HepG2 (cell line): ENCODE measurements around the gene PRRT2. TPM values are rescaled to one million over a fixed set of nuclear protein-coding genes. Genes with fewer than 3 reads are reported as not detected.

Source experiments
- ATAC-seq: fragments of 200-7000 bp; cut with Tn5 transposase; 3 replicates; pipeline ENCODE4 v1.9.1; 2020; ENCODE audit warnings: mild to moderate bottlenecking, moderate library complexity
- BruUV-seq: library from RNA; stranded (reverse); fragments of 400-500 nt; replicated peaks from 2 replicates; lab custom pipeline; 2021; lab: Mats Ljungman, UMichigan
- CTCF ChIA-PET: fragments of 300-600 bp; formaldehyde crosslinking; extraction: SDS; loops from one replicate; lab custom pipeline; 2021; ENCODE audit warnings: low total read pairs, inconsistent platforms, low intra/inter-chr PET ratio; lab: Yijun Ruan, JAX
- POLR2A ChIA-PET: fragments of 350-600 bp; sonication (Branson Sonifier 250); formaldehyde crosslinking; loops from one replicate; lab custom pipeline; 2020; ENCODE audit warnings: antibody characterized with exemption, inconsistent platforms; lab: Yijun Ruan, JAX
- DNase-seq: peaks from one replicate; pipeline ENCODE4 v3.0.0-alpha.2; 2015; ENCODE audit warnings: low spot score
- FAIRE-seq: peaks from 3 replicates; lab custom pipeline; 2011; peaks lifted over from hg19 to GRCh38; lab: Jason Lieb, UNC
- H2AFZ ChIP-seq: one replicate; pipeline ENCODE4 v1.6.1; 2011; ENCODE audit warnings: low read length, inconsistent platforms
- H3K27ac ChIP-seq: fragments of 300-600 bp; 3 replicates; pipeline ENCODE4 v1.8.0; 2011; ENCODE audit warnings: mixed run types, mild to moderate bottlenecking, mixed read lengths, low read length, inconsistent platforms; ENCODE audit not compliant: insufficient read depth; ENCODE audit errors: extremely low read length
- H3K27me3 ChIP-seq, 2 experiments: fragments of 200-600 bp in 1 of 2; 2 replicates in 1 of 2; 3 replicates in 1 of 2; pipeline versions ENCODE4 v1.6.0 to v1.8.0; 2011; ENCODE audit warnings: low read length in 2 of 2, mild to moderate bottlenecking in 2 of 2, moderate library complexity in 2 of 2, inconsistent platforms in 1 of 2; ENCODE audit not compliant: insufficient read depth in 2 of 2, control insufficient read depth in 1 of 2
- H3K36me3 ChIP-seq, 2 experiments: fragments of 200-600 bp in 1 of 2; replicated peaks in 1 of 2; 2 replicates in 1 of 2; 3 replicates in 1 of 2; pipeline versions ENCODE4 v1.5.1 to v1.8.0; 2011; ENCODE audit warnings: low read length in 2 of 2, inconsistent platforms in 1 of 2; ENCODE audit not compliant: insufficient read depth in 2 of 2, control insufficient read depth in 1 of 2
- H3K4me1 ChIP-seq: 2 replicates; pipeline ENCODE4 v1.5.1; 2012; ENCODE audit warnings: low read length, inconsistent platforms; ENCODE audit not compliant: insufficient read depth
- H3K4me2 ChIP-seq: 2 replicates; pipeline ENCODE4 v1.6.0; 2011; ENCODE audit warnings: low read depth, low read length, inconsistent platforms
- H3K4me3 ChIP-seq, 3 experiments: fragments of 200-600 bp in 1 of 3; sonication (generic), shearing (Covaris generic) in 1 of 3; replicated peaks in 1 of 3; 2 replicates each; pipeline ENCODE4 v1.5.1; 2011 to 2016; ENCODE audit warnings: low read length in 3 of 3, inconsistent platforms in 2 of 3, low read depth in 2 of 3, mild to moderate bottlenecking in 2 of 3, control low read depth in 1 of 3, mixed read lengths in 1 of 3; ENCODE audit not compliant: insufficient read depth in 1 of 3
- H3K79me2 ChIP-seq: one replicate; pipeline ENCODE4 v1.6.1; 2011; ENCODE audit warnings: low read length, inconsistent platforms; ENCODE audit not compliant: insufficient read depth
- H3K9ac ChIP-seq: 2 replicates; pipeline ENCODE4 v1.6.0; 2011; ENCODE audit warnings: mild to moderate bottlenecking, low read depth, low read length, inconsistent platforms; ENCODE audit not compliant: insufficient read depth
- H3K9me3 ChIP-seq: 2 replicates; pipeline ENCODE4 v1.5.1; 2012; ENCODE audit warnings: mild to moderate bottlenecking, low read length
- H4K20me1 ChIP-seq: 2 replicates; pipeline ENCODE4 v1.6.0; 2011; ENCODE audit warnings: inconsistent platforms, mild to moderate bottlenecking, low read length, moderate library complexity; ENCODE audit not compliant: insufficient read depth
- HOXA7 ChIP-seq: sonication (generic); formaldehyde crosslinking; IDR thresholded peaks from 2 replicates; pipeline ENCODE4 v1.8.1; 2022; ENCODE audit warnings: mild to moderate bottlenecking, missing genetic modification reagents, moderate library complexity
- MEIS2 ChIP-seq: sonication (generic); formaldehyde crosslinking; IDR thresholded peaks from 2 replicates; pipeline ENCODE4 v1.9.0; 2021; ENCODE audit warnings: mild to moderate bottlenecking, missing genetic modification reagents
- NCOA5 ChIP-seq: sonication (generic); formaldehyde crosslinking; IDR thresholded peaks from 2 replicates; pipeline ENCODE4 v1.4.0; 2020; ENCODE audit warnings: missing genetic modification reagents
- REPIN1 ChIP-seq: sonication (generic); formaldehyde crosslinking; IDR thresholded peaks from 2 replicates; pipeline ENCODE4 v1.8.0; 2022; ENCODE audit warnings: missing genetic modification reagents, low read depth, mild to moderate bottlenecking, borderline replicate concordance
- TBX3 ChIP-seq: fragments of 450-650 bp; IDR thresholded peaks from 2 replicates; pipeline ENCODE4 v1.6.1; 2017; ENCODE audit warnings: antibody characterized with exemption, mild to moderate bottlenecking, inconsistent platforms, borderline replicate concordance
- ZNF138 ChIP-seq: sonication (generic); formaldehyde crosslinking; IDR thresholded peaks from 2 replicates; pipeline ENCODE4 v1.5.0; 2020; ENCODE audit warnings: mild to moderate bottlenecking, low read depth, missing genetic modification reagents
- ZNF34 ChIP-seq: sonication (generic); formaldehyde crosslinking; IDR thresholded peaks from 2 replicates; pipeline ENCODE4 v1.4.0; 2020; ENCODE audit warnings: mild to moderate bottlenecking, missing genetic modification reagents, borderline replicate concordance
- ZNF350 ChIP-seq: sonication (generic); formaldehyde crosslinking; IDR thresholded peaks from 2 replicates; pipeline ENCODE4 v1.4.0; 2020; ENCODE audit warnings: mild to moderate bottlenecking, low read depth, missing genetic modification reagents, borderline replicate concordance
- ZNF468 ChIP-seq: sonication (generic); formaldehyde crosslinking; IDR thresholded peaks from 2 replicates; pipeline ENCODE4 v1.8.0; 2022; ENCODE audit warnings: mild to moderate bottlenecking, moderate library complexity, missing genetic modification reagents
- ZNF572 ChIP-seq: sonication (generic); formaldehyde crosslinking; IDR thresholded peaks from 2 replicates; pipeline ENCODE4 v1.5.1; 2020; ENCODE audit warnings: mild to moderate bottlenecking, missing genetic modification reagents
- WGBS: methylation state at CpG from one replicate; pipeline ENCODE4 v1.1.6; 2017; ENCODE audit warnings: low lambda C conversion rate; 5-methylcytosine and 5-hydroxymethylcytosine counted together
- in situ Hi-C: cut with HindIII; loops from 2 replicates; pipeline ENCODE4 v1.10.0; 2017; ENCODE audit warnings: low pct_unique_long_range_greater_than_20kb; ENCODE audit not compliant: extremely low pct_ligation_motif_present
- intact Hi-C: fragments of 100-400 bp; cut with micrococcal nuclease; formaldehyde crosslinking; loops from one replicate; pipeline ENCODE4 v1.10.0; 2022; ENCODE audit not compliant: unreplicated experiment
- polyA plus RNA-seq, 8 experiments: library from polyadenylated mRNA; depleted of rRNA in 3 of 8; stranded (reverse) in 7 of 8; unstranded in 1 of 8; fragments of >200 nt; fragmentation: Illumina TruSeq in 4 of 8; extraction: Trizol in 4 of 8; gene quantifications; 2 replicates each; pipeline versions ENCODE4 v1.2.1 to v1.2.3, GENCODE V29; 2011 to 2016; ENCODE audit warnings: low read depth in 4 of 8, missing spikeins in 1 of 8, mixed read lengths in 1 of 8; ENCODE audit not compliant: insufficient read depth in 1 of 8
- total RNA-seq, 5 experiments: library from RNA; depleted of rRNA; stranded (reverse); fragments of >200 nt; fragmentation: Illumina TruSeq; extraction: Trizol; gene quantifications; 2 replicates each; pipeline ENCODE4 v1.2.3, GENCODE V29; 2016; ENCODE audit warnings: low read depth in 1 of 5
- TF ChIP-seq, protein P1 (sequence below): sonication (generic); formaldehyde crosslinking; IDR thresholded peaks from 2 replicates; pipeline ENCODE4 v1.8.0; 2022; ENCODE audit warnings: mild to moderate bottlenecking, missing genetic modification reagents, moderate library complexity
- TF ChIP-seq, protein P2 (sequence below): sonication (generic); formaldehyde crosslinking; IDR thresholded peaks from 2 replicates; pipeline ENCODE4 v1.9.0; 2021; ENCODE audit warnings: missing genetic modification reagents, borderline replicate concordance
- TF ChIP-seq, protein P3 (sequence below): IDR thresholded peaks from 2 replicates; pipeline ENCODE4 v1.6.1; 2012; ENCODE audit warnings: low read depth, low read length, improper control_type of control experiment
- TF ChIP-seq, protein P4 (sequence below): sonication (generic); formaldehyde crosslinking; conservative IDR thresholded peaks from 2 replicates; pipeline ENCODE4 v1.4.0; 2020; ENCODE audit warnings: missing genetic modification reagents

PRRT2 gene
- total and polyA plus RNA-seq, 2 of the 13 experiments (the other 11 are each of a cell fraction or from before 2014, with no cell fraction given) = 0.51 to 1.1 TPM

GRCh38 chr16:29802416-29802935 lies 9.5 kb upstream of the PRRT2 start:
- CTCF ChIA-PET = no interaction called here
- H3K9ac ChIP-seq = no peak overlapping the region
- WGBS = 98% methylated on average over 8 of the region's 8 CpGs
- in situ Hi-C loops (loop anchor here (25.0 kb wide), 1 partner anchor 860 kb away; the partner anchor contains the start of genes FBRS and PRR14), intact Hi-C loops (no loop called here)
- peaks cover 27 to 59% of the 10 kb centered on the region in 2 experiments for H3K36me3 ChIP-seq
- DNase-seq = no peak
- H3K4me3 ChIP-seq = no peak overlapping the region
- no peaks in the 10 kb centered on the region for H3K9me3 ChIP-seq
- no peak overlapping the region for H3K4me2 ChIP-seq
- H3K27ac ChIP-seq = no peak overlapping the region
- peaks cover 5% of the 10 kb centered on the region for H3K79me2 ChIP-seq
- H3K27me3 ChIP-seq = no peaks in the 10 kb centered on the region
- no peak overlapping the region for H2AFZ ChIP-seq
- no TSS peak for BruUV-seq
- no peak for FAIRE-seq
- POLR2A ChIA-PET = interaction anchor here (1.0 to 3.8 kb wide), 3 partner anchors 10 to 97 kb away, joined by 3 to 37 read pairs (median 4); partner anchors contain the start of genes KIF22, PRRT2 and SEZ6L2
- no peaks in the 10 kb centered on the region for H4K20me1 ChIP-seq
- ATAC-seq = no peak
- peaks cover 19% of the 10 kb centered on the region for H3K4me1 ChIP-seq
- TF ChIP-seq, protein P1, sequence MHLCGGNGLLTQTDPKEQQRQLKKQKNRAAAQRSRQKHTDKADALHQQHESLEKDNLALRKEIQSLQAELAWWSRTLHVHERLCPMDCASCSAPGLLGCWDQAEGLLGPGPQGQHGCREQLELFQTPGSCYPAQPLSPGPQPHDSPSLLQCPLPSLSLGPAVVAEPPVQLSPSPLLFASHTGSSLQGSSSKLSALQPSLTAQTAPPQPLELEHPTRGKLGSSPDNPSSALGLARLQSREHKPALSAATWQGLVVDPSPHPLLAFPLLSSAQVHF (CRISPR knock-in tag) = no peak
- TF ChIP-seq, protein P2, sequence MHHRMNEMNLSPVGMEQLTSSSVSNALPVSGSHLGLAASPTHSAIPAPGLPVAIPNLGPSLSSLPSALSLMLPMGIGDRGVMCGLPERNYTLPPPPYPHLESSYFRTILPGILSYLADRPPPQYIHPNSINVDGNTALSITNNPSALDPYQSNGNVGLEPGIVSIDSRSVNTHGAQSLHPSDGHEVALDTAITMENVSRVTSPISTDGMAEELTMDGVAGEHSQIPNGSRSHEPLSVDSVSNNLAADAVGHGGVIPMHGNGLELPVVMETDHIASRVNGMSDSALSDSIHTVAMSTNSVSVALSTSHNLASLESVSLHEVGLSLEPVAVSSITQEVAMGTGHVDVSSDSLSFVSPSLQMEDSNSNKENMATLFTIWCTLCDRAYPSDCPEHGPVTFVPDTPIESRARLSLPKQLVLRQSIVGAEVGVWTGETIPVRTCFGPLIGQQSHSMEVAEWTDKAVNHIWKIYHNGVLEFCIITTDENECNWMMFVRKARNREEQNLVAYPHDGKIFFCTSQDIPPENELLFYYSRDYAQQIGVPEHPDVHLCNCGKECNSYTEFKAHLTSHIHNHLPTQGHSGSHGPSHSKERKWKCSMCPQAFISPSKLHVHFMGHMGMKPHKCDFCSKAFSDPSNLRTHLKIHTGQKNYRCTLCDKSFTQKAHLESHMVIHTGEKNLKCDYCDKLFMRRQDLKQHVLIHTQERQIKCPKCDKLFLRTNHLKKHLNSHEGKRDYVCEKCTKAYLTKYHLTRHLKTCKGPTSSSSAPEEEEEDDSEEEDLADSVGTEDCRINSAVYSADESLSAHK (CRISPR knock-in tag) = 0 out of 2 replicates have a peak, but pooled peaks have one; percentile 12
- TF ChIP-seq MEIS2 = no peak
- TF ChIP-seq ZNF350 = no peak
- TF ChIP-seq TBX3 = no peak
- no peak for TF ChIP-seq ZNF34 (CRISPR knock-in tag)
- TF ChIP-seq ZNF572 (CRISPR knock-in tag) = no peak
- no peak for TF ChIP-seq ZNF468 (CRISPR knock-in tag)
- no peak for TF ChIP-seq REPIN1 (CRISPR knock-in tag)
- no peak for TF ChIP-seq NCOA5
- TF ChIP-seq, protein P3, sequence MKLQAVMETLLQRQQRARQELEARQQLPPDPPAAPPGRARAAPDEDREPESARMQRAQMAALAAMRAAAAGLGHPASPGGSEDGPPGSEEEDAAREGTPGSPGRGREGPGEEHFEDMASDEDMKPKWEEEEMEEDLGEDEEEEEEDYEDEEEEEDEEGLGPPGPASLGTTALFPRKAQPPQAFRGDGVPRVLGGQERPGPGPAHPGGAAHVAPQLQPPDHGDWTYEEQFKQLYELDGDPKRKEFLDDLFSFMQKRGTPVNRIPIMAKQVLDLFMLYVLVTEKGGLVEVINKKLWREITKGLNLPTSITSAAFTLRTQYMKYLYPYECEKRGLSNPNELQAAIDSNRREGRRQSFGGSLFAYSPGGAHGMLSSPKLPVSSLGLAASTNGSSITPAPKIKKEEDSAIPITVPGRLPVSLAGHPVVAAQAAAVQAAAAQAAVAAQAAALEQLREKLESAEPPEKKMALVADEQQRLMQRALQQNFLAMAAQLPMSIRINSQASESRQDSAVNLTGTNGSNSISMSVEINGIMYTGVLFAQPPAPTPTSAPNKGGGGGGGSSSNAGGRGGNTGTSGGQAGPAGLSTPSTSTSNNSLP = no peak
- 0 out of 2 replicates have a peak, but pooled peaks have one; percentile 63 for TF ChIP-seq ZNF138
- no peak for TF ChIP-seq HOXA7
- TF ChIP-seq, protein P4, sequence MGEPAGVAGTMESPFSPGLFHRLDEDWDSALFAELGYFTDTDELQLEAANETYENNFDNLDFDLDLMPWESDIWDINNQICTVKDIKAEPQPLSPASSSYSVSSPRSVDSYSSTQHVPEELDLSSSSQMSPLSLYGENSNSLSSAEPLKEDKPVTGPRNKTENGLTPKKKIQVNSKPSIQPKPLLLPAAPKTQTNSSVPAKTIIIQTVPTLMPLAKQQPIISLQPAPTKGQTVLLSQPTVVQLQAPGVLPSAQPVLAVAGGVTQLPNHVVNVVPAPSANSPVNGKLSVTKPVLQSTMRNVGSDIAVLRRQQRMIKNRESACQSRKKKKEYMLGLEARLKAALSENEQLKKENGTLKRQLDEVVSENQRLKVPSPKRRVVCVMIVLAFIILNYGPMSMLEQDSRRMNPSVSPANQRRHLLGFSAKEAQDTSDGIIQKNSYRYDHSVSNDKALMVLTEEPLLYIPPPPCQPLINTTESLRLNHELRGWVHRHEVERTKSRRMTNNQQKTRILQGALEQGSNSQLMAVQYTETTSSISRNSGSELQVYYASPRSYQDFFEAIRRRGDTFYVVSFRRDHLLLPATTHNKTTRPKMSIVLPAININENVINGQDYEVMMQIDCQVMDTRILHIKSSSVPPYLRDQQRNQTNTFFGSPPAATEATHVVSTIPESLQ (CRISPR knock-in tag) = no peak
